GM12878 (cell line): ENCODE measurements around the gene ZDHHC1.

Source experiments
- CEBPB ChIP-seq, 2 experiments: fragments of 150-350 bp in 1 of 2; IDR thresholded peaks; 2 replicates each; pipeline ENCODE4 v1.6.1; 2012 to 2014; ENCODE audit warnings: low read depth in 2 of 2, low read length in 2 of 2, borderline replicate concordance in 1 of 2, inconsistent platforms in 1 of 2
- CEBPZ ChIP-seq: fragments of 150-350 bp; IDR thresholded peaks from 2 replicates; pipeline ENCODE4 v1.6.1; 2016; ENCODE audit warnings: low read depth, low read length
- CTCF ChIP-seq, 3 experiments: IDR thresholded peaks in 2 of 3; conservative IDR thresholded peaks in 1 of 3; 2 replicates each; pipeline ENCODE4 v1.5.1; 2011; ENCODE audit warnings: low read depth in 3 of 3, low read length in 3 of 3, mild to moderate bottlenecking in 3 of 3, control low read depth in 2 of 3, moderate library complexity in 2 of 3, inconsistent platforms in 1 of 3, mixed read lengths in 1 of 3; ENCODE audit not compliant: control insufficient read depth in 2 of 3, insufficient read depth in 1 of 3; ENCODE audit errors: extremely low read depth in 1 of 3
- EZH2 ChIP-seq: IDR thresholded peaks from 2 replicates; pipeline ENCODE4 v1.6.1; 2012; ENCODE audit warnings: low read depth, mild to moderate bottlenecking, control low read depth, inconsistent platforms, low read length, borderline replicate concordance; ENCODE audit not compliant: control insufficient read depth
- HDAC6 ChIP-seq: fragments of 200-600 bp; sonication (generic); IDR thresholded peaks from one replicate; pipeline ENCODE4 v1.8.0; 2017; ENCODE audit warnings: antibody characterized with exemption; ENCODE audit not compliant: unreplicated experiment
- POLR2A ChIP-seq: IDR thresholded peaks from 2 replicates; pipeline ENCODE4 v1.6.1; 2011; ENCODE audit warnings: low read depth, mild to moderate bottlenecking, low read length
- POLR2AphosphoS5 ChIP-seq: IDR thresholded peaks from 2 replicates; pipeline ENCODE4 v1.6.1; 2011; ENCODE audit warnings: mild to moderate bottlenecking, low read length, inconsistent platforms
- SIX5 ChIP-seq: IDR thresholded peaks from 2 replicates; pipeline ENCODE4 v1.6.1; 2011; ENCODE audit warnings: mild to moderate bottlenecking, low read depth, low read length, moderate library complexity; ENCODE audit not compliant: severe bottlenecking

GRCh38 chr16:67454852-67455251 is 38.6 kb upstream of the ZDHHC1 start:
- TF ChIP-seq POLR2AphosphoS5, result no peak
- no peak for TF ChIP-seq EZH2
- no peak for TF ChIP-seq CEBPZ
- TF ChIP-seq CEBPB (IDR thresholded peaks at IDR 0.05; ENCODE audit: borderline replicate concordance in 1 of 2, low read depth in 2 of 2, low read length in 2 of 2), result no peak
- TF ChIP-seq POLR2A, result 0 out of 2 replicates have a peak, but pooled peaks have one; percentile 18
- no peak for TF ChIP-seq CTCF (IDR thresholded peaks at IDR 0.05 in 2 of 3, conservative IDR thresholded peaks at IDR 0.05 in 1 of 3; ENCODE audit: control insufficient read depth in 2 of 3, extremely low read depth in 1 of 3, insufficient read depth in 1 of 3, low read depth in 3 of 3, low read length in 3 of 3)
- TF ChIP-seq SIX5, result no peak
- no peak for TF ChIP-seq HDAC6
